ENCODE results near the gene BMP6.

Gene BMP6

GRCh38 chr6:7883381-7883780, 157.5 kb downstream of the BMP6 start:
- H3K27me3 ChIP-seq (ENCODE audit: insufficient read depth, low read length): no peaks in the 10 kb centered on the region
- H4K12ac ChIP-seq (ENCODE audit: low read depth, low read length): no peak overlapping the region
- no peak overlapping the region for H3K4ac ChIP-seq (ENCODE audit: low read depth, low read length)
- H2BK5ac ChIP-seq (ENCODE audit: low read depth, low read length, poor library complexity): no peak overlapping the region
- no peaks in the 10 kb centered on the region for H3K79me1 ChIP-seq (ENCODE audit: low read length)
- no peak overlapping the region for H3K14ac ChIP-seq (ENCODE audit: low read length)
- no peak overlapping the region for H4K91ac ChIP-seq (ENCODE audit: low read depth, low read length)
- no peak overlapping the region for H2AFZ ChIP-seq (ENCODE audit: insufficient read depth, low read length, poor library complexity)
- no peaks in the 10 kb centered on the region for H3K9me3 ChIP-seq (ENCODE audit: insufficient read depth, low read depth, low read length)
- WGBS (ENCODE audit: extremely low coverage, insufficient coverage, insufficient read length): no CpG with 5 or more reads among the region's 8 CpGs
- H3K4me1 ChIP-seq (ENCODE audit: control insufficient read depth in 1 of 2, insufficient read depth in 2 of 2, low read length in 2 of 2): no peaks in the 10 kb centered on the region
- no peak overlapping the region for H2BK120ac ChIP-seq (ENCODE audit: insufficient read depth, low read length, poor library complexity)
- DNase-seq: no peak
- H3K9ac ChIP-seq (ENCODE audit: low read length): no peak overlapping the region
- H3K18ac ChIP-seq (ENCODE audit: low read length): no peak overlapping the region
- H3K27ac ChIP-seq (ENCODE audit: low read depth, low read length): no peak overlapping the region
- H2AK5ac ChIP-seq (ENCODE audit: low read length): no peak overlapping the region
- peaks cover 41 to 73% of the 10 kb centered on the region in 2 experiments for H3K36me3 ChIP-seq (ENCODE audit: control insufficient read depth in 1 of 2, insufficient read depth in 2 of 2, low read length in 2 of 2)
- no peaks in the 10 kb centered on the region for H3K79me2 ChIP-seq (ENCODE audit: control insufficient read depth, insufficient read depth, low read length, poor library complexity)
- no peak overlapping the region for H4K8ac ChIP-seq (ENCODE audit: low read depth, low read length)
- no peak overlapping the region for H3K4me2 ChIP-seq (ENCODE audit: low read length)
- no peak overlapping the region for H2BK12ac ChIP-seq (ENCODE audit: low read length)
- H3K4me3 ChIP-seq (ENCODE audit: low read depth, low read length): no peak overlapping the region
- no peak overlapping the region for H3K23ac ChIP-seq (ENCODE audit: low read length)

- Histone ChIP-seq H3K4me1 (ENCODE audit: control insufficient read depth in 1 of 2, insufficient read depth in 2 of 2, low read length in 2 of 2) (no peaks in the 10 kb centered on the region), H3K27ac (ENCODE audit: low read depth, low read length) (no peak overlapping the region), H3K4me3 (ENCODE audit: low read depth, low read length) (no peak overlapping the region)
These were observed 160.2 kb downstream of the BMP6 start for GRCh38 chr6:7886132-7886531.

GRCh38 chr6:7887278-7887991, 161.5 kb downstream of the BMP6 start:
- no peak overlapping the region for H2BK5ac ChIP-seq (ENCODE audit: low read depth, low read length, poor library complexity)
- no peak overlapping the region for H3K4ac ChIP-seq (ENCODE audit: low read depth, low read length)
- no peak overlapping the region for H2BK12ac ChIP-seq (ENCODE audit: low read length)
- no CpG with 5 or more reads among the region's 21 CpGs for WGBS (ENCODE audit: extremely low coverage, insufficient coverage, insufficient read length)
- H4K8ac ChIP-seq (ENCODE audit: low read depth, low read length): no peak overlapping the region
- no peak overlapping the region for H3K4me2 ChIP-seq (ENCODE audit: low read length)
- no peaks in the 10 kb centered on the region for H3K79me1 ChIP-seq (ENCODE audit: low read length)
- H4K12ac ChIP-seq (ENCODE audit: low read depth, low read length): no peak overlapping the region
- H3K27me3 ChIP-seq (ENCODE audit: insufficient read depth, low read length): no peaks in the 10 kb centered on the region
- H3K79me2 ChIP-seq (ENCODE audit: control insufficient read depth, insufficient read depth, low read length, poor library complexity): no peaks in the 10 kb centered on the region
- H3K9me3 ChIP-seq (ENCODE audit: insufficient read depth, low read depth, low read length): no peaks in the 10 kb centered on the region
- no peak overlapping the region for H3K18ac ChIP-seq (ENCODE audit: low read length)
- H3K36me3 ChIP-seq (ENCODE audit: control insufficient read depth in 1 of 2, insufficient read depth in 2 of 2, low read length in 2 of 2): peaks cover 49 to 81% of the 10 kb centered on the region in 2 experiments
- no peak overlapping the region for H3K27ac ChIP-seq (ENCODE audit: low read depth, low read length)
- no peak overlapping the region for H4K91ac ChIP-seq (ENCODE audit: low read depth, low read length)
- no peak overlapping the region for H3K4me3 ChIP-seq (ENCODE audit: low read depth, low read length)
- H3K9ac ChIP-seq (ENCODE audit: low read length): no peak overlapping the region
- no peak overlapping the region for H3K23ac ChIP-seq (ENCODE audit: low read length)
- DNase-seq: no peak
- H3K4me1 ChIP-seq (ENCODE audit: control insufficient read depth in 1 of 2, insufficient read depth in 2 of 2, low read length in 2 of 2): no peaks in the 10 kb centered on the region
- no peak overlapping the region for H2BK120ac ChIP-seq (ENCODE audit: insufficient read depth, low read length, poor library complexity)
- H2AK5ac ChIP-seq (ENCODE audit: low read length): no peak overlapping the region
- H3K14ac ChIP-seq (ENCODE audit: low read length): no peak overlapping the region
- no peak overlapping the region for H2AFZ ChIP-seq (ENCODE audit: insufficient read depth, low read length, poor library complexity)

More at GRCh38 chr6:7886132-7886531, 160.2 kb downstream of the BMP6 start:
- H2BK120ac ChIP-seq (ENCODE audit: insufficient read depth, low read length, poor library complexity): no peak overlapping the region
- peaks cover 49 to 80% of the 10 kb centered on the region in 2 experiments for H3K36me3 ChIP-seq (ENCODE audit: control insufficient read depth in 1 of 2, insufficient read depth in 2 of 2, low read length in 2 of 2)
- H2AK5ac ChIP-seq (ENCODE audit: low read length): no peak overlapping the region
- H2BK12ac ChIP-seq (ENCODE audit: low read length): no peak overlapping the region
- WGBS (ENCODE audit: extremely low coverage, insufficient coverage, insufficient read length): no CpG with 5 or more reads among the region's 3 CpGs
- H3K79me2 ChIP-seq (ENCODE audit: control insufficient read depth, insufficient read depth, low read length, poor library complexity): no peaks in the 10 kb centered on the region
- no peak overlapping the region for H3K9ac ChIP-seq (ENCODE audit: low read length)
- DNase-seq: no peak
- no peak overlapping the region for H3K4ac ChIP-seq (ENCODE audit: low read depth, low read length)
- no peak overlapping the region for H3K23ac ChIP-seq (ENCODE audit: low read length)
- H2BK5ac ChIP-seq (ENCODE audit: low read depth, low read length, poor library complexity): no peak overlapping the region
- no peak overlapping the region for H4K91ac ChIP-seq (ENCODE audit: low read depth, low read length)
- no peak overlapping the region for H4K12ac ChIP-seq (ENCODE audit: low read depth, low read length)
- no peak overlapping the region for H3K14ac ChIP-seq (ENCODE audit: low read length)
- H3K79me1 ChIP-seq (ENCODE audit: low read length): no peaks in the 10 kb centered on the region
- H3K18ac ChIP-seq (ENCODE audit: low read length): no peak overlapping the region
- H4K8ac ChIP-seq (ENCODE audit: low read depth, low read length): no peak overlapping the region
- no peaks in the 10 kb centered on the region for H3K27me3 ChIP-seq (ENCODE audit: insufficient read depth, low read length)
- no peaks in the 10 kb centered on the region for H3K9me3 ChIP-seq (ENCODE audit: insufficient read depth, low read depth, low read length)
- H2AFZ ChIP-seq (ENCODE audit: insufficient read depth, low read length, poor library complexity): no peak overlapping the region
- H3K4me2 ChIP-seq (ENCODE audit: low read length): no peak overlapping the region

GRCh38 chr6:7888587-7889357, 162.9 kb downstream of the BMP6 start:
- Histone ChIP-seq H2BK5ac (ENCODE audit: low read depth, low read length, poor library complexity) (no peak overlapping the region), H3K79me2 (ENCODE audit: control insufficient read depth, insufficient read depth, low read length, poor library complexity) (no peaks in the 10 kb centered on the region), H3K23ac (ENCODE audit: low read length) (no peak overlapping the region), H4K91ac (ENCODE audit: low read depth, low read length) (no peak overlapping the region), H3K9me3 (ENCODE audit: insufficient read depth, low read depth, low read length) (peaks cover 3% of the 10 kb centered on the region), H3K9ac (ENCODE audit: low read length) (no peak overlapping the region), H3K18ac (ENCODE audit: low read length) (no peak overlapping the region), H2BK12ac (ENCODE audit: low read length) (no peak overlapping the region), H3K14ac (ENCODE audit: low read length) (no peak overlapping the region), H3K4me3 (ENCODE audit: low read depth, low read length) (no peak overlapping the region), H3K4me2 (ENCODE audit: low read length) (no peak overlapping the region), H4K8ac (ENCODE audit: low read depth, low read length) (no peak overlapping the region), H2BK120ac (ENCODE audit: insufficient read depth, low read length, poor library complexity) (no peak overlapping the region), H2AK5ac (ENCODE audit: low read length) (no peak overlapping the region), H2AFZ (ENCODE audit: insufficient read depth, low read length, poor library complexity) (no peak overlapping the region), H3K27me3 (ENCODE audit: insufficient read depth, low read length) (no peaks in the 10 kb centered on the region), H4K12ac (ENCODE audit: low read depth, low read length) (no peak overlapping the region), H3K4me1 (ENCODE audit: control insufficient read depth in 1 of 2, insufficient read depth in 2 of 2, low read length in 2 of 2) (no peaks in the 10 kb centered on the region), H3K27ac (ENCODE audit: low read depth, low read length) (no peak overlapping the region), H3K79me1 (ENCODE audit: low read length) (no peaks in the 10 kb centered on the region), H3K4ac (ENCODE audit: low read depth, low read length) (no peak overlapping the region), H3K36me3 (ENCODE audit: control insufficient read depth in 1 of 2, insufficient read depth in 2 of 2, low read length in 2 of 2) (peaks cover 52 to 81% of the 10 kb centered on the region in 2 experiments)
- no peak for DNase-seq
- WGBS (ENCODE audit: extremely low coverage, insufficient coverage, insufficient read length): no CpG with 5 or more reads among the region's 25 CpGs

All from trophoblast cell (in vitro differentiated cells and primary cell).